Large intestine (tissue), 3 donors: ENCODE measurements around the gene COL18A1. TPM values are rescaled to one million over a fixed set of nuclear protein-coding genes. Genes with fewer than 3 reads are reported as not detected.

Experiments
- DNase-seq, 2 donors: peaks; one replicate each; pipeline versions ENCODE4 v3.0.0 to v3.0.0-alpha.2; 2013
- H3K27ac ChIP-seq: one replicate; pipeline ENCODE4 v1.5.1; 2013; ENCODE audit warnings: low read length
- H3K27me3 ChIP-seq: 2 replicates; pipeline ENCODE4 v1.6.1; 2013; ENCODE audit warnings: low read length; ENCODE audit not compliant: control insufficient read depth, insufficient read depth
- H3K36me3 ChIP-seq: 2 replicates; pipeline ENCODE4 v1.6.1; 2013; ENCODE audit warnings: low read length; ENCODE audit not compliant: control insufficient read depth, insufficient read depth
- H3K4me1 ChIP-seq: one replicate; pipeline ENCODE4 v1.6.1; 2013; ENCODE audit warnings: low read length; ENCODE audit not compliant: control insufficient read depth, insufficient read depth
- H3K4me3 ChIP-seq: one replicate; pipeline ENCODE4 v1.5.1; 2013; ENCODE audit warnings: low read length
- H3K9me3 ChIP-seq: one replicate; pipeline ENCODE4 v1.6.1; 2013; ENCODE audit warnings: mild to moderate bottlenecking, low read depth, low read length, moderate library complexity; ENCODE audit not compliant: control insufficient read depth
- WGBS: methylation state at CpG from one replicate; pipeline ENCODE4 v1.1.5; 2013; ENCODE audit warnings: low lambda C conversion rate; ENCODE audit not compliant: insufficient coverage; 5-methylcytosine and 5-hydroxymethylcytosine counted together
- polyA plus RNA-seq: library from polyadenylated mRNA; unstranded; fragments of 120-200 nt; gene quantifications from one replicate; pipeline ENCODE4 v1.2.1, GENCODE V29; 2013

COL18A1 gene
- polyA plus RNA-seq, 1 donor: 44.4 TPM

- Histone ChIP-seq H3K27me3 (peaks cover 11% of the 10 kb centered on the region), H3K9me3 (no peaks in the 10 kb centered on the region)
- DNase-seq: no peak
Measured at GRCh38 chr21:45390121-45390751, 14.7 kb upstream of the COL18A1 start.

GRCh38 chr21:45390831-45391742 is 13.9 kb upstream of the COL18A1 start:
- H3K4me1 ChIP-seq: no peaks in the 10 kb centered on the region
- H3K27me3 ChIP-seq: peaks cover 11% of the 10 kb centered on the region
- no CpG with 5 or more reads among the region's 32 CpGs for WGBS
- no peak overlapping the region for H3K27ac ChIP-seq
- DNase-seq: no peak
- H3K4me3 ChIP-seq: no peak overlapping the region
- no peaks in the 10 kb centered on the region for H3K9me3 ChIP-seq
- no peaks in the 10 kb centered on the region for H3K36me3 ChIP-seq

More at GRCh38 chr21:45390121-45390751, 14.7 kb upstream of the COL18A1 start:
- no CpG with 5 or more reads among the region's 28 CpGs for WGBS
- H3K27ac ChIP-seq: no peak overlapping the region
- H3K36me3 ChIP-seq: no peaks in the 10 kb centered on the region
- no peaks in the 10 kb centered on the region for H3K4me1 ChIP-seq
- no peak overlapping the region for H3K4me3 ChIP-seq

GRCh38 chr21:45391743-45392572 is 13.0 kb upstream of the COL18A1 start:
- no peak overlapping the region for H3K27ac ChIP-seq
- H3K4me1 ChIP-seq: no peaks in the 10 kb centered on the region
- H3K27me3 ChIP-seq: peaks cover 11% of the 10 kb centered on the region
- WGBS: no CpG with 5 or more reads among the region's 24 CpGs
- no peaks in the 10 kb centered on the region for H3K36me3 ChIP-seq
- no peak overlapping the region for H3K4me3 ChIP-seq
- DNase-seq: no peak
- H3K9me3 ChIP-seq: no peaks in the 10 kb centered on the region

- Histone ChIP-seq H3K27me3 (peaks cover 8% of the 10 kb centered on the region), H3K36me3 (no peaks in the 10 kb centered on the region), H3K27ac (no peak overlapping the region), H3K4me3 (no peak overlapping the region), H3K9me3 (no peaks in the 10 kb centered on the region), H3K4me1 (no peaks in the 10 kb centered on the region)
- no CpG with 5 or more reads among the region's 14 CpGs for WGBS
- DNase-seq: no peak
Measured at GRCh38 chr21:45392573-45392971, 12.4 kb upstream of the COL18A1 start.

GRCh38 chr21:45393021-45393420 is 11.9 kb upstream of the COL18A1 start:
- Histone ChIP-seq H3K4me1 (no peaks in the 10 kb centered on the region), H3K36me3 (no peaks in the 10 kb centered on the region), H3K4me3 (no peak overlapping the region), H3K9me3 (no peaks in the 10 kb centered on the region), H3K27me3 (peaks cover 7% of the 10 kb centered on the region), H3K27ac (no peak overlapping the region)
- no CpG with 5 or more reads among the region's 26 CpGs for WGBS
- DNase-seq: no peak

GRCh38 chr21:45393833-45394638 is 10.9 kb upstream of the COL18A1 start:
- Histone ChIP-seq H3K4me1 (no peaks in the 10 kb centered on the region), H3K27ac (no peak overlapping the region), H3K27me3 (peaks cover 7% of the 10 kb centered on the region), H3K4me3 (no peak overlapping the region), H3K9me3 (no peaks in the 10 kb centered on the region), H3K36me3 (no peaks in the 10 kb centered on the region)
- DNase-seq: no peak
- 65% methylated on average over 3 of the region's 30 CpGs for WGBS

GRCh38 chr21:45396620-45396995 is 8.4 kb upstream of the COL18A1 start:
- no peaks in the 10 kb centered on the region for H3K4me1 ChIP-seq
- peaks cover 4% of the 10 kb centered on the region for H3K9me3 ChIP-seq
- peaks cover 3% of the 10 kb centered on the region for H3K27me3 ChIP-seq
- DNase-seq: no peak
- H3K36me3 ChIP-seq: no peaks in the 10 kb centered on the region
- H3K27ac ChIP-seq: no peak overlapping the region
- no peak overlapping the region for H3K4me3 ChIP-seq
- 100% methylated on average over 1 of the region's 8 CpGs for whole genome bisulfite sequencing

GRCh38 chr21:45397381-45397780 is 7.6 kb upstream of the COL18A1 start:
- Histone ChIP-seq H3K4me1 (no peaks in the 10 kb centered on the region), H3K27ac (no peak overlapping the region), H3K27me3 (peaks cover 7% of the 10 kb centered on the region), H3K4me3 (no peak overlapping the region), H3K9me3 (peaks cover 8% of the 10 kb centered on the region), H3K36me3 (no peaks in the 10 kb centered on the region)
- DNase-seq: no peak
- WGBS: 100% methylated on average over 2 of the region's 2 CpGs

GRCh38 chr21:45401054-45401518 is 3.9 kb upstream of the COL18A1 start:
- WGBS: 100% methylated on average over 2 of the region's 7 CpGs
- no peaks in the 10 kb centered on the region for H3K36me3 ChIP-seq
- H3K4me3 ChIP-seq: no peak overlapping the region
- H3K27ac ChIP-seq: no peak overlapping the region
- DNase-seq: no peak
- peaks cover 13% of the 10 kb centered on the region for H3K9me3 ChIP-seq
- H3K27me3 ChIP-seq: peaks cover 32% of the 10 kb centered on the region
- H3K4me1 ChIP-seq: peaks cover 6% of the 10 kb centered on the region
